Naive B cell (primary cell): Measurements from ENCODE around the gene B9D2. TPM values are rescaled to one million over a fixed set of nuclear protein-coding genes. Genes with fewer than 3 reads are reported as not detected.
"Not testable (repeated sequence)": the region's sequence is repeated elsewhere in the genome, so short reads cannot be mapped to it uniquely, and the experiment has no call there.

ENCODE experiments used
- ATAC-seq, 2 donors: fragments of 150-1000 bp; cut with Tn5 transposase; 2 replicates each; pipeline ENCODE4 v1.10.0; 2021; ENCODE audit warnings: low read depth in 2 of 2, mild to moderate bottlenecking in 2 of 2, moderate library complexity in 2 of 2
- DNase-seq: peaks from one replicate; pipeline ENCODE4 v3.0.0; 2022
- H3K27ac Mint-ChIP-seq, 6 donors: one replicate each; pipeline ENCODE4 v1.8.0; 2020 to 2022; ENCODE audit warnings: mild to moderate bottlenecking in 6 of 6, mixed read lengths in 6 of 6, moderate library complexity in 5 of 6, inconsistent platforms in 2 of 6
- H3K27me3 Mint-ChIP-seq, 3 donors: one replicate each; pipeline ENCODE4 v1.8.0; 2021 to 2022; ENCODE audit warnings: mixed read lengths in 3 of 3, mild to moderate bottlenecking in 1 of 3
- H3K36me3 Mint-ChIP-seq, 2 donors: one replicate each; pipeline ENCODE4 v1.8.0; 2020 to 2022; ENCODE audit warnings: mixed read lengths in 2 of 2, inconsistent platforms in 1 of 2, mild to moderate bottlenecking in 1 of 2
- H3K4me1 Mint-ChIP-seq, 3 donors: one replicate each; pipeline ENCODE4 v1.8.0; 2020 to 2022; ENCODE audit warnings: mixed read lengths in 3 of 3, inconsistent platforms in 1 of 3, mild to moderate bottlenecking in 1 of 3, moderate library complexity in 1 of 3
- H3K4me3 Mint-ChIP-seq, 8 donors: one replicate each; pipeline ENCODE4 v1.8.0; 2020 to 2022; ENCODE audit warnings: mild to moderate bottlenecking in 8 of 8, mixed read lengths in 8 of 8, moderate library complexity in 8 of 8, inconsistent platforms in 2 of 8
- H3K9me3 Mint-ChIP-seq, 7 donors: one replicate each; pipeline ENCODE4 v1.8.0; 2020 to 2022; ENCODE audit warnings: mixed read lengths in 7 of 7, mild to moderate bottlenecking in 5 of 7, inconsistent platforms in 2 of 7, moderate library complexity in 1 of 7
- polyA plus RNA-seq, 6 donors: library from polyadenylated mRNA; unstranded; fragments of 300-500 nt; fragmentation: Illumina TruSeq; gene quantifications; one replicate each; pipeline ENCODE4 v1.2.3, GENCODE V29; 2021; ENCODE audit warnings: low read depth in 6 of 6

The B9D2 gene, protein sequence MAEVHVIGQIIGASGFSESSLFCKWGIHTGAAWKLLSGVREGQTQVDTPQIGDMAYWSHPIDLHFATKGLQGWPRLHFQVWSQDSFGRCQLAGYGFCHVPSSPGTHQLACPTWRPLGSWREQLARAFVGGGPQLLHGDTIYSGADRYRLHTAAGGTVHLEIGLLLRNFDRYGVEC
- 10 to 100 TPM in 5 of 6 donors, 1 to 10 TPM in 1; 3.2 to 17.3 (median 14.3) TPM for polyA plus RNA-seq

- DNase-seq (peak; percentile 98), ATAC-seq (peak; percentile 92 to 93)
- H3K4me3 Mint-ChIP-seq: peak within 1 kb of the TSS; percentile 93 to 100 (median 97)
- H3K27me3 Mint-ChIP-seq: no peaks in the 10 kb centered on the region
- H3K27ac Mint-ChIP-seq: peak within 1 kb of the TSS; percentile 98 to 100 (median 100)
- peaks cover 18 to 36% (median 24%) of the 10 kb centered on the region in 3 donors for H3K4me1 Mint-ChIP-seq
- no peaks in the 10 kb centered on the region for H3K36me3 Mint-ChIP-seq
- H3K9me3 Mint-ChIP-seq: no peaks in the 10 kb centered on the region
Observed at GRCh38 chr19:41363753-41364523, at the start of gene B9D2. Gene B9D2 (minus strand): TSS chr19:41364149. CDS start chr19:41363519, 630 bp downstream.

GRCh38 chr19:41412953-41413352 is 49.0 kb upstream of the B9D2 start:
- peaks cover 0 to 9% of the 10 kb centered on the region in 2 donors for H3K36me3 Mint-ChIP-seq

DNA sequence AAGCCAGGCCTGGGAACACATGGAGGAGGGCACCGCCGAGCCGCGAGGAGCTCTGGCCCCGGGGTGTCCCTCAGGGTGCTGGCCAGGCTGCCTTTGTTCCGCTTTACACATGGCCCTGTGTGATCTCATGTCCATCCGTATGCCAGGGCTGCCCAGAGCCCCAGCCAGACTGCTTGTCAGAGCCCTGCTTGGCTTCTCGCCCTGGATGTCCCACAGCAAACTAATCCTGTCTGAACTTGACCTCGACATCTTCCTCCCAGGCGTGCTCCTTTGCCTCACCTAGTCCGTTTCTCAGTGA is 48.0 kb upstream of the B9D2 start:
- no peaks in the 10 kb centered on the region for H3K27me3 Mint-ChIP-seq
- H3K27ac Mint-ChIP-seq: no peak overlapping the region
- peaks cover 0 to 9% of the 10 kb centered on the region in 2 donors for H3K36me3 Mint-ChIP-seq
- peaks cover 14 to 27% (median 21%) of the 10 kb centered on the region in 3 donors for H3K4me1 Mint-ChIP-seq
- H3K9me3 Mint-ChIP-seq: no peaks in the 10 kb centered on the region
- H3K4me3 Mint-ChIP-seq: no peak overlapping the region
- DNase-seq: no peak
- ATAC-seq: no peak

More at GRCh38 chr19:41412953-41413352, 49.0 kb upstream of the B9D2 start:
- Mint-ChIP-seq H3K4me1 (peaks cover 14 to 22% (median 15%) of the 10 kb centered on the region in 3 donors), H3K4me3 (no peak overlapping the region), H3K9me3 (no peaks in the 10 kb centered on the region), H3K27ac (peak overlapping the region in 1 of 6 donors; percentile 10), H3K27me3 (no peaks in the 10 kb centered on the region)
- no peak for ATAC-seq
- no peak for DNase-seq

- ATAC-seq (no peak), DNase-seq (no peak)
- Mint-ChIP-seq H3K4me1 (peaks cover 14 to 32% (median 22%) of the 10 kb centered on the region in 3 donors), H3K27me3 (no peaks in the 10 kb centered on the region), H3K27ac (no peak overlapping the region), H3K4me3 (no peak overlapping the region), H3K36me3 (peaks cover 0 to 9% of the 10 kb centered on the region in 2 donors), H3K9me3 (no peaks in the 10 kb centered on the region)
Observed at GRCh38 chr19:41411100-41411967, 47.4 kb upstream of the B9D2 start.

DNA sequence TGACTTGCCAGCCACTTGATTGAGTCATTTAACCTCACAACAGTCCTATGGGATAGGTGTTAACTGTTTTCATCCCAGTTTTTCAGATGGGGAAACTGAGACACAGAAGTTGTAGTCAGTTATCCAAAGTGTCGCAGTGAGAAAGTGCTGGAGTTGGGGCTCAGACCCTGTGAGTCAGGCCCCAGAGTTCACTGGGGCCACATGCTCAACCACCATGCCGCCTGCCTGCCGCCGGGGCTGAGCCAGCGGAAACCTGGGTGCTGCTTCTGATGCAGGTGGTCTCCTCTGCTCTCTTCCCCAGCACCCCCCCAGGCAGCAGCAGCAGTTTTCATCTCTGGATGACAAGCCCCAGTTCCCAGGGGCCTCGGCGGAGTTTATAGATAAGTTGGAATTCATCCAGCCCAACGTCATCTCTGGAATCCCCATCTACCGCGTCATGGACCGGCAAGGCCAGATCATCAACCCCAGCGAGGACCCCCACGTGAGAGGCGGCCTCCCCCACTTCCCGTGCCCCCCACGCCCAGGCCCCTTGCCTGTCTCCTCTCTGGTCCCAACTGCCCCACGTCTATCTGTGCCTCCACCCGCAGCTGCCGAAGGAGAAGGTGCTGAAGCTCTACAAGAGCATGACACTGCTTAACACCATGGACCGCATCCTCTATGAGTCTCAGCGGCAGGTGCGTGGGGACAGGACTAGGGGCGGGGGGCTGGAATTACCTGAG is 46.5 kb upstream of the B9D2 start:
- Mint-ChIP-seq H3K9me3 (no peaks in the 10 kb centered on the region), H3K36me3 (peaks cover 0 to 9% of the 10 kb centered on the region in 2 donors), H3K4me3 (no peak overlapping the region), H3K27ac (no peak overlapping the region), H3K27me3 (no peaks in the 10 kb centered on the region), H3K4me1 (peaks cover 14 to 32% (median 22%) of the 10 kb centered on the region in 3 donors)
- DNase-seq: no peak
- ATAC-seq: no peak

DNA sequence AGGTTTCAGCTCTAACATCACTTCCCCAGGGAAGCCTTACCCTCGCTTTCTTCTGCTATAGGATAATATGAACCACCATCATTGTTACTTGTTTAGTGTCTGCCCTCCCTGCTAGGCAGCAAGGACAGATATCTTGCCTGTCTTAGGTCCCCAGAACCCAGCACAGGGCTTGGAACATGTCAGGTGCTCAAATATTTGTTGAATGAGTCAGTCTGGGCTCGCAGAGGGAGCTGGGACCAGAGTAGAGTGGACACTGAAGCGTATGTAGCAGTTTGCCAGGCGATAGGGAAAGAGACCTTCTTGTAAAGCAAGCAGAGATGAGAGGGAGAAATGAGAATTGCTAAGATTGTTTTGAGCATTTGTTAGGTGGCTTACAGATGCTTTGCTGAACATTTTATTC is 45.3 kb upstream of the B9D2 start:
- Mint-ChIP-seq H3K4me3 (peak overlapping the region in 1 of 8 donors; percentile 6), H3K27ac (peak overlapping the region in 2 of 6 donors; percentile 78 to 83), H3K27me3 (no peaks in the 10 kb centered on the region), H3K36me3 (peaks cover 0 to 5% of the 10 kb centered on the region in 2 donors), H3K4me1 (peaks cover 14 to 29% (median 22%) of the 10 kb centered on the region in 3 donors), H3K9me3 (no peaks in the 10 kb centered on the region)
- no peak for DNase-seq
- ATAC-seq: no peak

DNA sequence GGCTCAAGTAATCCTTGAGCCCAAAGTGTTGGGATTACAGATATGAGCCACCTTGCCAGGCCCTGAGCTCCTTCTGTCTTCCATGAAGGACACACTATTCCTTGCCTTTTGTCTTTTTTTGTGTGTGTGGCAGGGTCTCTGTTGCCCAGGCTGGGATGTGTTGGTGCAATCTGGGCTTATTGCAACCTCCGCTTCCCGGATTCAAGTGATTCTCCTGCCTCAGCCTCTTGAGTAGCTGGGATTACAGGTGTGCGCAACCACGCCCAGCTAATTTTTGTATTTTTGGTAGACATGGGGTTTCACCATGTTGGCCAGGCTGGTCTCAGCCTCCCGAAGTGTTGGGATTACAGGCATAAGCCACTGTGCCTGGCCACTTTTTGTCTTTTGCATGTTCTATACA is 44.9 kb upstream of the B9D2 start:
- Mint-ChIP-seq H3K4me1 (peaks cover 14 to 29% (median 22%) of the 10 kb centered on the region in 3 donors), H3K4me3 (peak overlapping the region in 2 of 8 donors; percentile 6 to 25), H3K27ac (peak overlapping the region in 2 of 6 donors; percentile 28 to 78)
- H3K27me3 Mint-ChIP-seq, DNase-seq, H3K9me3 Mint-ChIP-seq, H3K36me3 Mint-ChIP-seq, ATAC-seq: not testable (repeated sequence)

GRCh38 chr19:41408256-41408655 is 44.3 kb upstream of the B9D2 start:
- no peaks in the 10 kb centered on the region for H3K27me3 Mint-ChIP-seq
- H3K36me3 Mint-ChIP-seq: no peaks in the 10 kb centered on the region
- no peak for ATAC-seq
- H3K4me3 Mint-ChIP-seq: no peak overlapping the region
- H3K27ac Mint-ChIP-seq: no peak overlapping the region
- no peak for DNase-seq
- no peaks in the 10 kb centered on the region for H3K9me3 Mint-ChIP-seq
- peaks cover 14 to 29% (median 18%) of the 10 kb centered on the region in 3 donors for H3K4me1 Mint-ChIP-seq

- H3K4me3 Mint-ChIP-seq: peak overlapping the region in 1 of 8 donors; percentile 1
- no peaks in the 10 kb centered on the region for H3K36me3 Mint-ChIP-seq
- H3K9me3 Mint-ChIP-seq: no peaks in the 10 kb centered on the region
- H3K27me3 Mint-ChIP-seq: no peaks in the 10 kb centered on the region
- peaks cover 14 to 29% (median 22%) of the 10 kb centered on the region in 3 donors for H3K4me1 Mint-ChIP-seq
- no peak for ATAC-seq
- H3K27ac Mint-ChIP-seq: peak overlapping the region in 1 of 6 donors; percentile 43
- no peak for DNase-seq
Observed at GRCh38 chr19:41407271-41407670, 43.3 kb upstream of the B9D2 start.

DNA sequence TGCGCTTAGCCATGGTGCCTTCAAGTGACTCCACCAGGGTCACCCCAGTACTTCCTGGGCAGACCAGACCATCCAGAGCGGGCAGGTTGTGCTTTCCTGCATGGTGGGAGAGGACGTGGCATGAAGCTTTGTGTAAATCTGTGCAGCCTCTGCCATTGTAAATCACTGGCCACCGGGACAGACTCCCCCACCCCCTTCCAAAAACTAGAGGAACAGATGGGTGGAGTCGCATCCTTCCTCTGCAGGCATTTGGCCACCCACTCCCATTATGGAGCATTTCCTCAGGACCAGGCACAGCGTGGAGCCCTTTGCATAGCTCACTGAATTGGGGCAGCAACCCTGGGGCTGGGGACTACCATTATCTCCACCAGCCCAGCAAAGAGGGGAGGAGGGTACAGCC is 41.8 kb upstream of the B9D2 start:
- DNase-seq (no peak), ATAC-seq (no peak)
- Mint-ChIP-seq H3K4me3 (no peak overlapping the region), H3K27me3 (no peaks in the 10 kb centered on the region), H3K9me3 (no peaks in the 10 kb centered on the region), H3K36me3 (peaks cover 0 to 4% of the 10 kb centered on the region in 2 donors), H3K4me1 (peaks cover 14 to 37% (median 24%) of the 10 kb centered on the region in 3 donors), H3K27ac (no peak overlapping the region)

- ATAC-seq: no peak
- peaks cover 15 to 32% (median 30%) of the 10 kb centered on the region in 3 donors for H3K4me1 Mint-ChIP-seq
- H3K27me3 Mint-ChIP-seq: no peaks in the 10 kb centered on the region
- peak overlapping the region in 1 of 8 donors; percentile 12 for H3K4me3 Mint-ChIP-seq
- peak overlapping the region in 1 of 6 donors; percentile 16 for H3K27ac Mint-ChIP-seq
- no peaks in the 10 kb centered on the region for H3K9me3 Mint-ChIP-seq
- no peak for DNase-seq
- peaks cover 0 to 4% of the 10 kb centered on the region in 2 donors for H3K36me3 Mint-ChIP-seq
Observed at GRCh38 chr19:41403181-41403970, 39.4 kb upstream of the B9D2 start.

- Mint-ChIP-seq H3K36me3 (peaks cover 0 to 4% of the 10 kb centered on the region in 2 donors), H3K9me3 (no peaks in the 10 kb centered on the region), H3K27ac (no peak overlapping the region), H3K4me1 (peaks cover 29 to 41% (median 33%) of the 10 kb centered on the region in 3 donors), H3K27me3 (no peaks in the 10 kb centered on the region), H3K4me3 (no peak overlapping the region)
- DNase-seq: no peak
- no peak for ATAC-seq
Observed at GRCh38 chr19:41402010-41402409, 38.1 kb upstream of the B9D2 start.
